Stimulated activated CD4-positive, alpha-beta T cell treated with anti-CD3 and anti-CD28 coated beads, Interleukin-15, amount 100 ng/mL, for 48 hours (primary cell): ENCODE measurements around the gene GPR180.

Experiments
- DNase-seq, 2 donors: peaks; one replicate each; pipeline ENCODE4 v3.0.0-alpha.2; 2020; ENCODE audit warnings: low read depth in 2 of 2

The GPR180 gene

GRCh38 chr13:94656176-94656575 lies 54.5 kb downstream of the GPR180 start:
- DNase-seq = no peak

DNA sequence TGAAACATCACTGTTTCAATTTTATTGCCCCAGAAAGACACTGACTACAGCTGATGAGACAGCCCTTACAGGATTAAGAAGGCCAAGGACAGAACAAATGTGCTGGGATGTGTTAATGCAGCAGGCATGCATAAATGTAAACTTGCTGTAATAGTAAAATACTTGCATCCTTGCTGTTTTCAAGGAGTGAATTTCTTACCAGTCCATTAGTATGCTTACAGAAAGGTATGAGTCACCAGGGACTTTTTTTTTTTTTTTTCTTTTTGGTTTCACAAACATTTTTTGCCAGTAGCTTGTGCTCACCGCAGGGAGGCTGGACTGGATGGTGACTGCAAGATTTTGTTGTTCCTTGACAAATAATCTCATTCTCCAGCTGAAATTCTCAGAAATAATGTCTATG lies 55.1 kb downstream of the GPR180 start:
- DNase-seq = peak in 1 of 2 donors; percentile 20

GRCh38 chr13:94657167-94657566 lies 55.5 kb downstream of the GPR180 start:
- no peak for DNase-seq

DNA sequence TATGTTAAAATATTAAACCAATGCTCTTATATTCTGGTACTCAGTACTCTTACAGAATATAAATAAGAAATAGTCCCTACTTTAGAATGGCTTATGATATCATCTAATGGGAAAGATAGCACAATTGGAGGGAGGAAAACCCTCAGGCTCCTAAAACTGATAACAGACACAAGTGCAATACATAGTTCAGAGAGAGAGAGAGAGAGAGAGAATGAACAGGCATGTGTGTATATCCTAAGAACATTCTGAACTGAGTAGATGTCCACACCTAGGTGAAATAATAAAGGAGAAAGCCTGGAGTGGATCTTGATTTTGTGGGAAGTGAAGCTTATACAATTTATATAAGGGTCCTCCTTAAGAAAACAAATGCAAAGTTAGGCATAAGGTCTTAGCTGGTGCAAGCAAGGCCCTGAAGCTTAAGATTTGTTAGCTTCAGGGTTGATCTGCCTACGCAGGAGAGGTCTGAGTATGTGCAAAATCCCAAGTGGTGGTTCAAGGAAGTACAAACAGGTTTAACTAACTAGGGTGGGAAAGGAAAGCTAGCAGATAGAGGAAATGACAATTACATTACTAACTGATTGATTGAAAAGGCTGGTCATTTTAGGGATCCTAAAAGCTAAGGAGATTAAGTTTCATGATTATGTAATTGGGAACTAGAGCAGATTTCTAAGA lies 57.4 kb downstream of the GPR180 start:
- no peak for DNase-seq

DNA sequence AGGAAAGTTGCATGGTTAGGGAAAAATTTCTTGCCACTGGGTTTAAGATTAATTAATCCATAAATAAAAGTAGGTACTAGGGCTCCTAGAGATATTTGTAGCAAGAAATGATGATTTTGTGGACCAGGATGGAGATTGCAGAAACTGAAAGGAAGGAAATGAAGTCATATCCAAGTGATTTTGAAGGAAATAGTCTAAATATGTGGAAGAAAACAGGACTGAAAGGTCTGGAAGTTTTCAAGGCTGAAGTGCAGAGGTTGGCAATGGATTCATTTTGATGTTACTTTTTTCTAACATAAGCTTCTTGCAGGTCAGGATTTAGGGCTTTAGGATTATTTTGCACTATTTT lies 57.9 kb downstream of the GPR180 start:
- no peak for DNase-seq

- no peak for DNase-seq
Measured at GRCh38 chr13:94660695-94661326, 59.2 kb downstream of the GPR180 start.

DNA sequence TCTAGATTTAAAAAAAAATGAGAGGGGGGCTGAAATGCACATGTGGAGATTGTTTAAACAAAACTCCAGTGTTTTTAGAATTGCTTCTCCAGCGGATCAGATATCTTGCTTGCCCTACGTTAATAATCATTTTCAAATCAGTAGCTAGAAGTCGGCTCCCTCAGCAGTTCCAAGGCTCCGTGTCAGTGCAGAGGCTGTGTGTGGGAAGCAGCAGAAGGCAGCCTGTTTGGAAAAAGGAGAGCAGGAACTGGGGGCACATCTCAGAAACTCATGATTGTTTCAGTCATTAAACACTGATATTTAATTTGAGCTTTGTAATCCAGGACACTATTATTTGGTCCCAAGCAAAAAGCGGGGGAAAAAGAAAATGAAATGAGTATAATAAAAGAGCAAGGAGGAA lies 59.7 kb downstream of the GPR180 start:
- no peak for DNase-seq

DNA sequence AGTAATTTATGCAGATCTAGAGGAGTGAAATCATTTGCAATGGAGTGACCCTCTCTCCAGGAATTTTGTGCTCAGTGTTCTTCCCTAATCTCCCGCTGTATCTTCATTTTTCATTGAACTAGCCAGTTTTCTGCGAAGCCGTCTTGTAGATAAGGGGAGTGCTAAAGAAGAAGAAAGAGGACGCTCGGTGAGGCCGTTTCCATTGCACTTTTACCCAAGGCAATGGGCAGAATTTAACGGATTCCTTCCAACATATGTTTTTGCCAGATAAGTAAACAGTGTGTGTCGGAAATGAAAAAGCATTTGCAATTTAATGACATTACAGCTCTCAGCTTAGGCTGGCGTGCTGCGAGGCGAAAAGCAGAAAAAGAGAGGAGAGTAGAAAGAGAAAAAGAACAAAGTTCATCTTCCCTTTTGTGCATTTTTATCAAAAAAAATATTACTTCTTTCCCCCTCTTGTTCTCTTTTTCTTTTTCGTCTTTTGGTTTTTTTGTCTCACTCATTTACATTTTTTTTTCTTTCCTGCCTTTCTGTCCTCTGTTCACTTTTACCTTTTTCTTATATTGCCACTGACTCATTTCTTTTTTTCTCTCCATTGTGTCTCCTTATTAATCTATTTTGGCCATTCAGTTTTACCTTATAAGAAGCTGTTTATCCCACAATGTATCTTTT lies 60.8 kb downstream of the GPR180 start:
- DNase-seq = no peak

- no peak for DNase-seq
Measured at GRCh38 chr13:94664889-94665288, 63.2 kb downstream of the GPR180 start.

GRCh38 chr13:94666065-94666464 lies 64.4 kb downstream of the GPR180 start:
- DNase-seq = no peak

DNA sequence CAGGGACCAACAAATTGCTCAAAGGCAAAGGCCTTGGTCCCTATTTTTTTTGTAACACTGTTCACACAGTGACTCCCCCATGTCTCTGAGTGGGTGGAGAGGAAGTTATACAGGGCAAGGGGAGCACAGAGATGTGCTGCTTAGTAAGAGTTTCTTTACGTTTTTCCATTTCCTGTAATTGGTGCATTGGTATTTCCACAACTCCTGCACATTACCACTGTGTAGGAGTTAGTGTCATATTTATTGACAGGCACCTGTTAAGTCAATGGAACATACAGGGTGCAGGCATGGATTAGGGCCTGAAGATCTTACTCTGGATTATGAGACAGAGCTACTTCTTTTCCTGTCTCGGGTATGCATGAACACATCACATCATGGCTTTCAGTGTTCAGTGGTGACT lies 65.5 kb downstream of the GPR180 start:
- DNase-seq = peak in 1 of 2 donors; percentile 10

DNA sequence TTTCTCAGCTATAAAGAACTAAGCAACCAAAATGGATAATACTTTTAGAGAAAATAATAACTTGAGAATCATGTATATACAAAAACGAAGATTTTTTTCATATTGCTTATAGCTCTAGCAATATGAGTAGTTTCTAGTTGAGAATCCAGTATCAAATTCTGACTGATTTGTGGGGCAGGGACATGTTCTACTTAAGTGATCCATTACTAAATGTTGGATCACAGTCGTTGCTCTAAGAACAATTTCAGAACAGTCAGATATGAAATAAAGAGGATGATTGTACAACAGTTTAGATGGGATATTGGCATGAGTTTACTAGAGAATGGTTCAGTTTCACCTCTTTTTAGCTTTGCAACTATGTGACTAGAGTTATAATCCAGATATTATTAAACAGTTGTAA lies 70.7 kb downstream of the GPR180 start:
- DNase-seq = no peak

DNA sequence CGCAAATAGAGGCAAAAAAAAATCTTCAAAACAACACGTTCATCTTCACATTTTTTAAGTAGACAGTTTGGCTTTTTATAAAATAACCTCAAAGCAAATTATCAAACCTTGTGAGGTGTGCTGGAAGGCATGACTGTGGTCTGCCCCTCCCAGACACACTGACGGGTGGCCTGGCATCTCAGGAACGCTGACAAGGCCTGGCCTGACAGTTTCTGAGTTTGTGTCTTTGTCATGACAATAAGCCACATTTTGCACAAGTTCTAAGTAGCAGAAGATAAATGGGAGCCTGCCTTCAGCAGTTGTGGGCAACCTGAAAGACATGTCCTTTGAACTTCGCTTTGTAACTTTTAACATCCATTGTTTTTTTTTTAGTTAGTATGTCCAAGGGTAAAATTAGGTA lies 72.2 kb downstream of the GPR180 start:
- no peak for DNase-seq

DNA sequence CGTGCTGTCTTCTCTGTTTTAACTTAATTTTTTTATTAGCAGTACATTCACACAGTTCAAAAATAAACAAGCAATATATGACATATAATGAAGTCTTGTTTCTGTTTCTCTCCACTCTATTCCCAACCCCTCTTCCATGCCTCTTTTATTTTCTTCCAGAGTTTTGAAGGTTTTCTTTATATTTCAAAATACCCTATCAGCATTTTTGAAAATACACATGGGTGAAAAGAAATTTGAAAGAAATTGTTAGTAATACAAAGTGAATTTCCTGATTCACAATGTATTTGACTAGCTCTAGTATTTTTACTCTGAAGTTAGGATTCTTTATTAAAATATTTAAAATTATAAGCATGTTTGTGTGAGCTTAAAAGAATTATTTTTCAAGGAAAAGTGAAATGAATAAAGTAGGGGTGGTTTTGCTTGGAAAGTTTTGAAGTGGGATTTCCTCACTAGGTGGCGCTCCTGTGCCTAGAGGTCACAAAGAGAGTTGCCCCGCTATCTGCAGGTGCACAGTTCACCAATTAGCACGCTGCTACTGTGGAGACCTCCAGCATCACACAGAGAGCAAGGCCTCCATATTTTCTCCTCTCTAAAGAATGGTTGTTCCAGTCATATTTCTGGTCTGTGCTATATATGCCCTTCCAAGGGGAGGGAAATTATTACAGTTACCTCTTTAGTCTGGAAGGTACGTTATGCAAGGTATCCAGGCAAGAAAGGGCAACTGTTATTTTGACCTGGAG lies 73.1 kb downstream of the GPR180 start:
- peak; percentile 30 to 49 for DNase-seq

- no peak for DNase-seq
Measured at GRCh38 chr13:94677799-94678198, 76.1 kb downstream of the GPR180 start.

DNA sequence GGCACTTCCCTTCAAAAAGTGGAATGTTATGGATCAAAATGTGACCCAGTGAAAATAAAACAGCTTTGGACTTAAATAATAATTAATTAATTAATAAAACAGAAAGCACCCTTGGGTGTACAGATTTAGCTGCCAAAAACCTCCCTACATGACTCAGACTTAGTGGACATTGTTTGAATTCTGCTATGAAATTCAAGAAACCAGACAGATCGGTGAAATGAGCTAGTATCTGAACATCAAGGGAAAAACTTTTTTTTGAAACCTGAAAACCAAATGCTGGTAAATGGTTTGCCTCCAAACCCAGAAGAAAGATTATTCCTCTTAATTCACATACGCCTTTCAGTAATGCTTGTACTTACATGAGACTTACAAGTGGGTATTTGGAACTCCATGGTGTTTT lies 77.2 kb downstream of the GPR180 start:
- no peak for DNase-seq

DNA sequence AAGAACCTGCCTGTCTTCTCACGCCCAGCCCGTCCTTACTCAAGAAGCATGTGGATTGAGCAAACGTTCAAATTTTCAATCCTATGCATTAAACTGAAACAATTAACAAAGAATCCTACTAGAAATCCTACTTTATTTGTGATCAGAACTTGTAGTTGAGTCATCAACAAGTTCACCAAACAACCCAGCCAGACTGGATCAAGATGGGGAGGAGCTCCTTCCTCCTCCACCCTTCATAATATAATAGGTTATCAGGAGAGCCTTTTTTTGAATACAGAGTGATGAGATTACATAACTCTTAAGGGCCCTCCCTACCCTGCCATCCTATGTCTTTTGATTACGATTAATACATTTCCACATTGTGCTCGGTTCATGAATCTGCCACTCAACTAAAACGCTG lies 78.0 kb downstream of the GPR180 start:
- DNase-seq = no peak

DNA sequence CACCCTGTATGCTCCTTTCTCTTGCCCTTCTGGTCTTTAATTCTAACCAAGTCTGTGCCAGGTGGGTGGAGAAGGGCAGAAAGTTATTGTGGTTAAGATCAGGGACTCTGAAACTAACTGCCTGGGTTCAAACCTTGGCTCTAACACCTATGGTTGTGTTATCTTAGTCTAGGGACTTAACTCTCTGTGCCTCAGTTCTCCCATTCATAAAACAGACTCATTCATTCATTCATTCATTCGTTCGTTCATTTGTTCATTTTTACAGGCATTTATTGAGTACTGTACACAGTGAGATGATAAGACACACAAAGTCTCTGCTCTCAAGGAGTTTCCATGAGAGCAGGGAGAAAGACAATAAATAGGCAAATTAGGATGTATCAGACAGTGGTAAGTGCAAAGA lies 80.6 kb downstream of the GPR180 start:
- DNase-seq = no peak

DNA sequence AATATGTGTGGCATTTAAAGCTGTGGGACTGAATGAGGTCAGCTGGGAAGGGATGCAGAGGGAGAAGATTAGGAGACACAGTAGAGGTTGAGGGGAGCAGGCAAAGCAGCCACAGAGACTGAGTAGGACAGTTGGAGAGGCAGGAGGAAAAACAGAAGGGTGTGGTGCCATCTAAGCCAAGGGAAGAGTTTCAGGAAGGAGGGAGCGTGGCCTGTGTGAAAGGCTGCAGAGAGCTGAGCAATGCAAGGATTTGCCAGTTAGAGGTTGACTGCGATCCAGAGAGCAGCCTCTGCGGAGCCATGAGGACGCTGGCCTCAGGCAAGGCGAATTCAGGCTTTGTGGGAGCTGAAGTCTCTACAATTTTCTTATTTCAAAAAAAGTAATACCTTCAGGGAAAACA lies 81.8 kb downstream of the GPR180 start:
- no peak for DNase-seq
